AG08395 (cell line): ENCODE results near the gene MCF2.

Source experiments
- DNase-seq: peaks from one replicate; pipeline ENCODE4 v3.0.0; 2012; ENCODE audit warnings: mixed read lengths, low spot score

The MCF2 gene

GRCh38 chrX:139600105-139600504 lies 107.9 kb downstream of the MCF2 start:
- DNase-seq, result no peak

GRCh38 chrX:139596068-139596467 lies 111.9 kb downstream of the MCF2 start:
- DNase-seq, result no peak

GRCh38 chrX:139585613-139586012 lies 122.4 kb downstream of the MCF2 start:
- no peak for DNase-seq

DNA sequence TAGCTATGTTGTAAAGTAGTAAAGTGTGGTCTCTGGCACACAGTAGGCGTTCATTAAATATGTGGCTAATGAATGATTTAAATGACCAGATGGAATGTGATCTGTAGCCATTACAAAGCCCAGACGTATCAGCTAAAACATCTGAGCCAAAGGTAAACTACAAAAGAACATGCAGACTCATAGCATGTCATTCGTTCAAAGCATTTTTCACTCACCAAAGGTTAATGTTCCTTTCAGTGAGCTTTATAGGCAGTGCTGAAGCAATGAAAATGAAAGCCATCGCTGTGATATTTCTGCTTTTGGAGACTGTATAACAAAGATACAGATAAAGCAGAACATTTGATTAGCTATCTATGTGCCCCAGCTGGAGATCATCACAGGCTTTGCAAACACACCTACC lies 126.9 kb downstream of the MCF2 start:
- DNase-seq, result no peak

DNA sequence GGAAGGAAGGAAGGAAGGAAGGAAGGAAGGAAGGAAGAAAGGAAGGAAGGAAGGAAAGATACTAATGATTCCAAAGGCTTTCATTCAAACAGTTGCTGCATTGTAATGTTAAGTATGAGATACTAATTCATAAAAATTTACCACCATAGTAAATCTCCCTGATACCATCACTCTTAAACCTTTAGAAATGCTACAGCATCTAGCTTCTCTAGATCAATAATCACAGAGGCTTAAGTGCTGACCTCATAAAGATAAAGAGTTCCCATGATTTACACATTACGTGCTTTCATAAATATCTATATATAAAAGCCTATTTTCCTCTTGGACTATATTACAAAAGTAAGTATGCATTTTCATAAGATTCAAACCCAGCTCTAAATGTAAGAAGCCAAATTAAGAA lies 141.0 kb downstream of the MCF2 start:
- no peak for DNase-seq

DNA sequence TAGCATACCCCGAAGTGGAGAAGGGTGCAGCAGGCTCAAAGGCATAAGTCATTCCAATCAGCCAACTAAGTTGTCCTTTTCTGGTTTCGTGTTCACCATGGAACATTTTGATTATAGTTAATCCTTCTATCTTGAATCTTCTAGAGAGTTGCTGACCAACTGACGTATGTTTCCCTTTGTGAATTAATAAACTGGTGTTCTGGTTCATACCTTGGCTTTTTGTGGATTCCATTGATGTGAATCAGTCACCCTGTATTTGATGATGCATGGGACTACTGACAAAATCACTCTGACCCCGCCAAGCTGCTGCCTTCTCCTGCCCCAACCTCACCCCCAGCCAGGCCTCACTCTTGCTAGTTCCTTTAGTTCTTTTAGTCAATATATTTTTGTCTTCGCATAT lies 144.7 kb downstream of the MCF2 start:
- DNase-seq, result no peak

- DNase-seq, result peak; percentile 9
Observed at GRCh38 chrX:139560221-139560620, 147.7 kb downstream of the MCF2 start.

GRCh38 chrX:139559383-139560042 lies 148.5 kb downstream of the MCF2 start:
- DNase-seq, result peak; percentile 34

DNA sequence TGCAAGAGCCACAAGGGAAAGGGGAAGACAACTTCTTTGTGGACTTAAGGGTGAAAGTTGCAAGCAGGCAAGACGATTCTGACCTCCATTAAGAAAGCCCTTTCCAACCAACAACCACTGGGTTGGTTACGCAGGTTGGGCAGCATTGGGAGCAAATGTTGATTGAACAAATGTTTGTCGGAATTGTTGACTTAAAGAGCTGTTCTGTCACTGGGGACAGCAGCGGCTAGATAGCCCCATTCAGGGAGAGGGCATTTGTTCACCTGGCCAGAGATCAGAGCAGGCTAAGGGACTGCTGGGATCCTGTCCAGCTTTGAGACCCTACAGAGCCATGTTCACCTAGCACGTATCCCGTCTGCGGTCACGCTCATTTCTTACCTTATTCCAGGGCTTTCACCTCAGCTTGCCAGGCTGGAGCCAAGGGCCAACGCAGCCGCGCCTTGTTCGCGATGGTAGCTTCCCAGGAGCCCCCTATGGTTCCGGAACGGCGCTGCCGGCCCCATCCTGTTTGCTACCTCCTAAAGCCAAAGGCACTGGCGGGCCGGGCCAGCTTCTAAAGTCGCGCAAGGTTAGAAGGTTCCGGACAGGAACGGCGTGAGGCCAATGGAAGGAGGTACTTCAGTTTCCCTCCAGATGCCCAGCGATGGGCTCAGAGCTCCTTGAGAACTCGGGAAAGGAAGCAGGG lies 152.8 kb downstream of the MCF2 start:
- DNase-seq, result no peak

GRCh38 chrX:139554376-139554775 lies 153.6 kb downstream of the MCF2 start:
- no peak for DNase-seq

GRCh38 chrX:139544591-139544990 lies 163.4 kb downstream of the MCF2 start:
- no peak for DNase-seq

- no peak for DNase-seq
Observed at GRCh38 chrX:139543920-139544319, 164.0 kb downstream of the MCF2 start.

GRCh38 chrX:139542652-139543051 lies 165.3 kb downstream of the MCF2 start:
- DNase-seq, result no peak

GRCh38 chrX:139538907-139539790 lies 168.8 kb downstream of the MCF2 start:
- no peak for DNase-seq

DNA sequence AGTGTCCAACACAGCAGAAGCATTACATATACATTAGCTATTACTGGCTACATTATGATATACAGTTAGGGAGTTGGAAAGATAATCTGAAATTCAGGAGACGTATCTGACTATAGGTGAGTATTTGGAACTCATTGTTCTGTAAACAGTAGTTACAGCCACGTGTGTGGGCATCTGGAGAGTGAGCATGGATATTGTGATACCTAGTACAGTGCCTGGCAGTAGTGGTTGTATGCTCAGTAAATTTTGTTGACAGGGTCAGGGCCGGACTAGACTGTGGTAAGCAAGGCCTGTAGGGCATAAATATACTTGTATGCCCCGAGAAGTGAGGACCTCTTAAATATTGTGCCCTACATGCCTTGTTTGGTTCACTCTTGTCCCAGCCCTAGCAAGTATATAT lies 174.5 kb downstream of the MCF2 start:
- no peak for DNase-seq

GRCh38 chrX:139532834-139533233 lies 175.1 kb downstream of the MCF2 start:
- DNase-seq, result no peak
